ENCODE results near the gene SNRNP48.

The SNRNP48 gene
- long read RNA-seq, donor 1, full-length matches to known transcripts, result 3 of 3 reads
- long read RNA-seq, donor 1, partial matches to known transcripts, result 0 of 3 reads
- long read RNA-seq, donor 1, other reads (novel, unspliced or antisense), result 0 of 3 reads
- long read RNA-seq, donor 2, full-length matches to known transcripts, result 3 of 3 reads
- long read RNA-seq, donor 2, partial matches to known transcripts, result 0 of 3 reads
- long read RNA-seq, donor 2, other reads (novel, unspliced or antisense), result 0 of 3 reads
- long read RNA-seq, donor 3, partial matches to known transcripts, result 0 of 2 reads
- long read RNA-seq, donor 3, other reads (novel, unspliced or antisense), result 0 of 2 reads
- long read RNA-seq, donor 4, full-length matches to known transcripts, result 7 of 14 reads
- long read RNA-seq, donor 4, partial matches to known transcripts, result 7 of 14 reads
- long read RNA-seq, donor 4, other reads (novel, unspliced or antisense), result 0 of 14 reads
- long read RNA-seq, donor 5, full-length matches to known transcripts, result 7 of 7 reads
- long read RNA-seq, donor 5, partial matches to known transcripts, result 0 of 7 reads
- long read RNA-seq, donor 5, other reads (novel, unspliced or antisense), result 0 of 7 reads
- long read RNA-seq, donor 6, partial matches to known transcripts, result 0 of 1 reads
- long read RNA-seq, donor 6, other reads (novel, unspliced or antisense), result 0 of 1 reads
- long read RNA-seq, donor 7, full-length matches to known transcripts, result 4 of 4 reads
- long read RNA-seq, donor 7, partial matches to known transcripts, result 0 of 4 reads
- long read RNA-seq, donor 7, other reads (novel, unspliced or antisense), result 0 of 4 reads
- long read RNA-seq, donor 8, full-length matches to known transcripts, result 1 of 1 reads
- long read RNA-seq, donor 8, partial matches to known transcripts, result 0 of 1 reads
- long read RNA-seq, donor 8, other reads (novel, unspliced or antisense), result 0 of 1 reads

- DNase-seq, result peak; percentile 89
These were observed at the start of gene SNRNP48 for GRCh38 chr6:7589949-7590917. SNRNP48 (plus strand) TSS chr6:7590198; CDS start chr6:7590258, 60 bp downstream.

- DNase-seq, result peak; percentile 47
These were observed 49.4 kb upstream of the SNRNP48 start for GRCh38 chr6:7540595-7540994.

- DNase-seq, result peak; percentile 89
These were observed 48.6 kb upstream of the SNRNP48 start, which contains the start of gene DSP for GRCh38 chr6:7541175-7542064. DSP (plus strand) TSS chr6:7541671; CDS start chr6:7541916, 245 bp downstream.

GRCh38 chr6:7542065-7542873, 47.7 kb upstream of the SNRNP48 start:
- DNase-seq, result peak; percentile 91

- no peak for DNase-seq
These were observed 46.9 kb upstream of the SNRNP48 start for GRCh38 chr6:7542874-7543624.

- peak; percentile 64 for DNase-seq
These were observed 46.1 kb upstream of the SNRNP48 start for GRCh38 chr6:7543789-7544424.

- no peak for DNase-seq
These were observed 45.4 kb upstream of the SNRNP48 start for GRCh38 chr6:7544597-7544996.

- no peak for DNase-seq
These were observed 44.5 kb upstream of the SNRNP48 start for GRCh38 chr6:7545316-7546019.

GRCh38 chr6:7546020-7546369, 44.0 kb upstream of the SNRNP48 start:
- no peak for DNase-seq

GRCh38 chr6:7546383-7546782, 43.6 kb upstream of the SNRNP48 start:
- no peak for DNase-seq

- no peak for DNase-seq
These were observed 43.1 kb upstream of the SNRNP48 start for GRCh38 chr6:7546896-7547295.

- no peak for DNase-seq
These were observed 42.7 kb upstream of the SNRNP48 start for GRCh38 chr6:7547315-7547714.

- no peak for DNase-seq
These were observed 39.6 kb upstream of the SNRNP48 start for GRCh38 chr6:7550433-7550801.

- DNase-seq, result no peak
These were observed 35.3 kb upstream of the SNRNP48 start for GRCh38 chr6:7554533-7555275.

GRCh38 chr6:7555671-7556070, 34.3 kb upstream of the SNRNP48 start:
- no peak for DNase-seq

GRCh38 chr6:7556394-7557106, 33.4 kb upstream of the SNRNP48 start:
- DNase-seq, result no peak

GRCh38 chr6:7557652-7558051, 32.3 kb upstream of the SNRNP48 start:
- no peak for DNase-seq
